Measurements from ENCODE around the gene AOPEP.
A peak's percentile ranks its signal among the peaks of the same experiment; 100 is the strongest.

Gene AOPEP

DNA sequence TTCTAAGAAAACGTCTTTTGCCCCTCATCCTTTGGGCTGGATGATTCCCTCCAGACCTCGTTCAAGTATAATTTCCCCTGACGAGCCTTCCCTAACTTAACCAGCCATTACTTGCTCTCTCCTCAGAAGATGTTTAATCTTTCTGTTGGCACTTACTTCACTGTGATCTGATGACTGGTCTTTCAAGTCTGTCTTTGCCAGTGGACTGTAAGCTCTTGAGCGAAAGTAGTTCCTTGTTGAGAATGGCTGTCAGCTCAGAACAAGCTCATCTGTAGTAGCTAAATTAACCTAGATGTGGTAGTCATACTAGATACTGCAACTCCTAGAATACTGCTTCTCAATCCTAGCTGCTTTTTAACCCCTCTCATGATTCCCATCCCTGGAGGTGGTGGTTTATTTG lies 125.0 kb downstream of the AOPEP start:
- no peak for DNase-seq

DNA sequence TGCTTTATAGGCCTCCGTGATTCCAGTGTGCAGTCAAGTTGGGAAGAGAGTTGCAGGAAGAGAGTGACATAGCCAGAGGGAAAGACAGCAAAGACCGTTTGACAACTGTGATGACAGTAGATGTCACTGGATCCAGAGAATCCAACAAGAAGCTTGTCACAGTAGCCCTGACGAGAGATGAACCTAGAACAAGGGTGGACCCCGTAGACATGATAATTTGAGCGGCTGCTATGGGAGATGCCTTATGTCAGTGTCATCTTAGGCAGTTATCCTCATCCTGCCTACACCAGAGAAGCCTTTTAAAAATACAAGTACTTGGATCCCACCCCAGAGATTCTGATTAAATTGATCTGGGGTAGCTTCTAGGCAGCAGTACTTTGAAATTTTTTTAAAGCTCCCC lies 125.4 kb downstream of the AOPEP start:
- DNase-seq, result no peak

DNA sequence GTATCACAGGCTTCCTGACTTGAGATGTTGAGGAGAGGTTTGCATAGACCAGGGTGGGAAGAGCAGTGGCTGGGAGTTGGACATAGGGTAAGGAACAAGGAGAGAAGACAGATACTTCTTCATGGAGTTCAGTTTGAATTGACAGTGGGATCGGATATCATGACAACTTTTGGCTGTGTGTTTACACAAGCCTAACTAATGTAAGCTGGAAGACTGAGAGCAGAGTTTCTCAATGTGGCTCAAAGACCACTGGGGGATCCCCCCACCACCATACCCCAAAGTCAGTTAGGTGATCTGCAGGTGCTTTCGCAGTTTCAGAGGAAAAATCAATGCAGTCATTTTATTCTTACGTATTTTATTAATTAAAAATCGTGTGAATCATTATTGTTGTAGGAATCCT lies 125.9 kb downstream of the AOPEP start:
- DNase-seq, result no peak

DNA sequence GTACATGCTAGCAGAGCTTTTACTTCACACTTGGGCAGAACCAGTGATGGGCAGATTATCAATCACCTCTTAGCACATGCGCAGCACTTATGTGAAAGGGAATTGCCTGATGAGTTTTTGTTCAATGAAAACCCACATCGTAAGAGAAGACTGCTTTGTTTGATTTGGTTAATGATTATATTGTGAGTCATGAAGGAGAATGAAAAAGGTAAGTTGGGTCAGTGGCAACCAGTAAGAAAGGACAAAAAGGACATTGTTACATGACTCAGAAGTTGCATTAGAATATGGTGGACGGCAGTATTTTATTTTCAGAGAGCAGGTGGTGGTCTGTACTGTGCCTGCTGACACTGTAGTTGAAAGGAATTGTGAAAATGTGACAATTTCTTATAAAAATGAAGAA lies 127.4 kb downstream of the AOPEP start:
- DNase-seq, result no peak

DNA sequence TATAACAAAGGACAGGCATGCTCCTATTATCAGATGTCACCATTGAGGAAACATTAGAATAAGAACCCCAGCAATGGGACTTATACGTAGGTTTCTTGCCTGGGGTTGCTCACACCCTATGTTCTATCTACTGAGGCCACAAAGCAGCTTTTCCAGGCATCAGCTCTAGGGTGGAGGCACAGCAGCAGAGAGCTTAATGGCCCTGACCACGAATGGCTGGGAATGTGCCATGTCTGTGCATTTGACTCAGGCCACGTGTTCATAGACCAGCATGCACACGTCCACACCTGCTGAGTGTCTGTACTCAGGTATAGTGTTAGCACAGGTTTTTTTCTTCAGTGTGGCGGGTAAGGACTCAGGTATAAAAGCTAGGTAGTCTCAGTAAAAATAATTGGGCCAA lies 129.4 kb downstream of the AOPEP start:
- DNase-seq, result no peak

DNA sequence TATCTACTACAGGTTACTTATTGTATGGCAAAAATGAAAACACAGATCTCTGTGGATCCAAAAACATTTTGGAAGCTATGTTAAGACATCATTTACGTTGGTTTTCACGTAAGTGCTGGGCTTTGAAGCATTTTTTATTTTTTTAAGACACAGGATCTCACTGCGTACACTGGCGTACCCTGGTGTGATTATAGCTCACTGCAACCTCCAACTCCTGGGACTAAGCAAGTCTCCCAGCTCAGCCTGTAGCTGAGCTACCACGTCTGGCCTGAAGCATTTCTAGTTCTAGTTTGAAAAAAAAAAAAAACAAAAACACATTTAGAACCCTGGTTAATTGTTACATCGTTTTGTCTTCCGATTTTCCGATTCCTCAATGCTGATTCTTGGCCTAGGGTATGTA lies 131.3 kb downstream of the AOPEP start:
- DNase-seq, result no peak

DNA sequence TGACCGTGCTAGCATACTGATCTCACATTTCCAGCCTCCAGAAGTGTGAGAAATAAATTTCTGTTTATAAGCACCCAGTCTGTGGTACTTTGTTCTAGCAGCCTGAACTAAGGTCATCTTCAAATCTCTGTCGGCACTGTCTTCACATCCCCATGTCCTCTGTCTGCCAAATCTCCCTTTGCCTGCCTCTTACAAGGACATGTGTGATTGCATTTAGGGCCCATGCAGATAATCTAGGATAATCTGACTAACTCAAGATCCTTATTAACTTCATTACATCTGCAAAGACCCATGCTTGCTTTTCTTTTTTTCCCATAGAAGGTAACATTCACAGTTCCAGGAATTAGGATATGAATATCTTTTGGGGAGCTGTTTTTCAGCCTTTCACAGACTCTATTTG lies 132.7 kb downstream of the AOPEP start:
- DNase-seq, result no peak

DNA sequence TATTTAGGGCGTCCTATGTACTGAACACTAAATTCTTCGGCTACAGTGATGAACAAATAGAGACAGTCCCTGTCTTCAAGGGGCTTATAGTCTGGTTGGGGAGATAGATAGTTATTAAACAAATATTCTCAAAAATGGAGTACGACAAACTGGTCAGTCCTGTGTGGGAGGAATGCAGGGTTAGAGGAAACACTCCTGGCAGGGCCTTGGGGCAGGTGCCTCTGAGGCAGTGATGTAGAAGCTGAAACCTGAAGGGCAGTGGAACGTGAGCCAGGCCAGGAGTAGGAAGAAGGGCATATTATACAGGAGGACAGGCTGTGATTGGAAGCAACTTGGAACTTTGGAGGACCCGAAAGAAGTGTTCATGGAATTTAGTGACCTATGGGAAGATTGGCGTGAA lies 133.4 kb downstream of the AOPEP start:
- no peak for DNase-seq

DNA sequence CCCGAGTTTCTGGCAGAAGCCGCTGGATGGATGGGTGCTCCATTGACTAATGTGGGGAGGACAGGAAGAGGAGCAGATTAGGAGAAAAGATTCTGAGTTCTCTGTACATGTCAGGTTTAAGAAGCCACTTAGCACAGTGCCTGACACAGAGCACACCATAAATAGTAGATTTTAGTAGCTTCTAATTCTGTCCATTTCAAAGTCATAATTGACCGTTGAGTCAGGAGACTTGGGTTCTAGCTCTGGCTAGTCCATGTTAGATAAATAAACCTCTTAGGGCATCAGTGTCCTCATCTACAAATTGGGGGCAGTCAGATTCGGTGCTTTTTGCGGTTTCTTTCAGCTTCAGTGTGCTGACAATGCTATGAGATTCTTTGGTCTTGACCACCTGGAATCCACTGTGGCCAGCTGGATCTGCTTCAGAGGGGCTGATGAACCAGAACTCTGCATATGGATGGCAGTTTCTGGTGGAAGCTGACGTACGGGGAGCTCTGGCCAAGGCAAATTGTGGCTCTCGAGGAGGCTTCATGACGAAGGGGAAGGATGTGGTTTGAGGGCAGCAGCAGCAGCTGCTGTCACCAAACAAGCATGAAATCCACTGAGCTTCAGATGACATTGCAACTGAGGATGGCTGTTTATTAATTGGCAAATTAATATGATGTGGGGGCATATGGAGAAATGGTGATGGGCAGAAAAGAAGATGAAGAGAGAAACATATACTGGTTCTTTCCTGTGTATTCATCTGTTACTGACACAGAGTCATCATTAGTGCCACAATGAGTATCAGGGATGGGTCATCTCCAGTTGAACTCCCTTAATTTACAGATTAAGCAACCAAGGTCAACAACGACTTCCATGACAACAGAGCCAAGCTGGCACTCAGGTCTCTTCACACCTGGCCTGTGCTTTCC lies 134.4 kb downstream of the AOPEP start:
- DNase-seq, result peak; percentile 63

DNA sequence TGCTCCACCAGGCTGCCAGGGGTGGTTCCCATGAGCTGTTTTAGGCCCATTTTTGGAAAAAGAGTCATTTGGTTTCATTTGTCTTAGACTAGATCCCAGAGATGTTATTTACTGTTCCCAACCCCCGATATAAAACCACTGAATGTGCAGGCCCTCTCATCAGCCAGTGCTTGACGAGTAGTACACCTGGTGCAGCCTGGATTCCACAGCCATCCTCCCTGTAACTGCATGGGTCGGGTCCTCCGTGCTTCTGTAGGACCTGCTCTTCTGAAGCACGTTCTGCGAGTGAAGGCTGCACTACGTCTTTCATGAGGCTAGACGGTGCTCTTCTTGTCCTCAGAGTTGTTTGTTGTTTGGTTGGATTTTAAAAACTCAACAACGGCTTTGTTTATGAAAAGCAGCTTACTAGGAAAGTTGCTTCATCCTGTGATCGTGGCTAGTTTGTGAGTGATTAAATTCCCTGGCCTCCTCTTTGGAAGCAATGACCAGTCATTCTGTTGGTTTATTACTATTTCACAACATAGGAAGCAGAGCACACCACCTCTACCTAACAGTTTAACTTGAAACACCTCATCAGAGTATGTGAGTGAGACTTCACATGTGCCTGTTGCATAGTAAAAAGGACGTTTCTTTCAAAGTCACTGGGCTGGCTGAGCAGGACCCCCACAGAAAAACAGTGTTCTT lies 135.2 kb downstream of the AOPEP start:
- peak; percentile 63 for DNase-seq

DNA sequence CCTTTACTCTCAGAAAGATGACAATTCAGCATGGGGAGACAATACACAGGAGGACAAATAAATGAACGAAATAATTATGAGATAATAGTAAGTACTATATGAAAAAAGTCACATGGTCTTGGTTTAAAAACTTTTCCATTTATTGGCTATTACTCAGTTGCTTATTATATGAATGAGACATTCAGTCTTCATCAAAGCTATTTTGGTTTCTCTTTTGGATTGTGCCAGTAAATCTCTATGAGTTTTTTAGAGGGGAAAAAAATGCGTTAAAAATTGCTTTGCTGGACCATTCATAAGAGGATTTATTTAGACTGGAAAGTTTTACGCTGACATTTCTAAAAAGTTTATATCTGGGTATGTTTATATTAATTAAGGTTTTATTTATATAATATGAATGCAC lies 137.7 kb downstream of the AOPEP start:
- DNase-seq, result no peak

DNA sequence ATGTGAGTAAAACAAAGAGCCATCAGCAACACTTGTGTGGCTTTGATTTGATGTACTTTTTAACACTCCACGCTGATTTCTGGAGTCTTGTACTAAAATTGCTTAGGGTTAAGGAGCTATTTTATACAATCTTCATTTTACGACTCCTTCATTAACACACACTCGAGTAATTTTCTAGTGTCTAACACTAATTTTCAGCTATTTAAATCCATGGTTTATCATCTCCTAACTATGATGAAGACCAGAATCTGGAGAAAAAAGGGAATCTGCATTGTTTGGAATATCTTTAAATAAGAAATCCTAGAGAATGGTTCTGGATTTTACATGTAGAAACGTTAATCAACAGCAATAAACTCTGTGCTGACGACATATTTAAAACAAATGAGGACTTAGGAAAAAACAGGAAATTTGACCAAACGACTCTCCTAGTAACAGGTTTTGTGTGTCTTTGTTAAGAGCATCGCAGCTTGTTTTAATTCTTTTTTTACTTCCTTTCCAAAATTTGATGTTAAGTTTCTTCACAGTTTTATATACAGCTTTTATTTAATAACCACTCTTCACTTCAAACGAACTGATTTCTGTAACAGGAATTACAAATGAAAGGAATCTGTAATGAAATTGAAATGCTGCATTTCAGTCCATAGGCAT lies 138.5 kb downstream of the AOPEP start:
- no peak for DNase-seq

DNA sequence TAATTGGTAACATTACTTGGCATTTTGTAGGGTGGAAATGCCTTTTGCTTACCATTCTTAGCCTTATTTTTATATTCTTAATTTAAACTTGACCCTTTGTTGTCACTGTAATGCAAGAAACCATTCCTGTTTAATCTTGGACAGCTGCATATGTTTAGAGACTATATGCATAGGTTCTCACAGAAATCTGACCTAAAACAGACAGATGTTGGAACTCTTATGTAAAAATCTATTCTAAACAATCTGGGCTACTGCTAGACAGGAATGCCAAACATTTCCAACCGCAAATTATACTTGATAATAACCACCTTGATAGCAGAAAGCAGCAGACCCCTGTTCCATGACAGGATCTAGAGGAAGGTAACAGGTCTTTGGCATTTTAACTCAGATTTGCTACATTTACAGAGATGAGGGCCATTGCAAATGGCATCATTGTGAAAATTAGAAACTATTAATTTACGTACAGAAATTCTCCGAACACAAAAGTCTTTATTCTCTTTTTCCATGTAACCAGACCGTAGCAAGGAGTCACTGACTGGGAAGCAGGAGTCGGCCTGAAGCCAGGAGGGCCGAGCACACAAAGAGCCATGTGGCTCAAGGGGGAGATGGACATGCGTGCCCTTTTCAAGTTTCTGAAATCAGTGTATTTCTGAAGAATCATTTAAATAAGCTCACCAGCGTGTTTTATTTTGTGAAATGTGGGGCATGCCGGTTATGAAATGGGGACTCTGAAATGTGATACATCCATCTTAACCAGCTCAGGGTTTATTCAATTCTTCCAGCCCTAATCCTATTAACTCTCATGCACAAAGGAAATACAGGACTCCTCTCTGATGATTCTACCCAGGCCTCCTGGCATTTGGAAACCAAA lies 139.3 kb downstream of the AOPEP start:
- DNase-seq, result no peak

DNA sequence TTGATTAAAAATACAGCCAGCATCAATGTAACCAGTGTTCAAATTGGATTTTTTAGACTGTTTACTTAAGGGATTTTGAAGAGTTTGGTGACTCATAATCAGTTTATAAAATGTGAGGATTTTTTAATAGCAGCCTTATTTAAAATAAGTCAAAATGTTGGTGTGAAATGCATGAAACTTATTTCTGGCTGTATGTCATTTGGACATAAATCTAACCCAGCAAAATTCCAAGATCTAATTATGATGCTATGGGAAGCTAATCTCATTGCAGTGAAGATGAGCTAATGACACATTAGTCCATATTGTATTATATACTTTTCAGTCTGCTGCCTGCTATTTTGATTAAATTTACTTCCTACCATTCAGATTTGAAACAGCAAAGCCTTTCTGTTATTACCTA lies 140.3 kb downstream of the AOPEP start:
- DNase-seq, result no peak

DNA sequence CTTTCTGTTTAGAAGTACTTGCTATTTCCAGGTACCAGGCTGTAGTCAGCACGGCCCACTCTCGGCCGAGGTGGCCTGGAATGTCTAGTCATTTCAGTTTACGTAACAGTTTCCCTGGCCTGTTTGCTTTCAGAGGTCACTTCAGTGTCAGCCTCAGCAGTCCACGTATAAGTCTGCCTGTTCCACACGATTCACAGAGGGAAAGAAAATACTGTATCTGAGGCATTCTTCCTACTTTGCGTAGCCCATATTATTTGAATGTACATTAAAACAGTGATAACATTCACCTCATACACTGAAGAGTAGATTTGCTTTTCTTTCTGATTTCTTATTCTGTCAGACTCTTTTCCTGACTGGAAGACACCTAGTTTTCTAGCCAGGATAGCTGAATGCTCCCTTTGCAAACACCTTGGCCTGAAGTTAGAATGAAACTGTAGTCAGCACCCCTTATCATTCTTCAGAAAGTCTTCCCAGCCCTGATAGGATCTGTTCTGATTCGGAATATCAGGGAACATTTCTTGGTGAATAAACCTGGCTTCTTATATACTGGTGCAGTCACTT lies 140.9 kb downstream of the AOPEP start:
- peak; percentile 21 for DNase-seq

DNA sequence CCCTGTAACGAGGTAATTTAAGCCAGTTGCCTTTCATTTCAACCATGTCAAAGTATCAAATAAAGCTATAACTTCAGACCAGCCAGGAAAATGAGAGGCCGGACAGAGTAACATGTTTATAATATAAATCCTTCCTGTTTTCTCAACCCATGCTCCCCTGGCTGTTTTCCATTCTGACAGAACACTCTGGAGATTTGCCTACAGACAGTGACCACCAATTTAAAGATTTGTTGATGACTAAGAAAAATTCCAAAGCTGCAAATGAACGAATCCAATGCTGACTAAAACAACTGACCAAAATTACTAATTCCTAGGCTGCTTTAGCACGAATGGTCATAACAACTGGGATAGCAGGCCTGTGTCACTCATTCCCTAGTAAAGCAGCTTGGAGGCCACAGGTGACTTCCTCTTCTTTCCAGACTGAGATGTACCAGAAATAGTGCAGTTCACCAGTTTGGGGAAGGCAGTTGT lies 141.4 kb downstream of the AOPEP start:
- no peak for DNase-seq

DNA sequence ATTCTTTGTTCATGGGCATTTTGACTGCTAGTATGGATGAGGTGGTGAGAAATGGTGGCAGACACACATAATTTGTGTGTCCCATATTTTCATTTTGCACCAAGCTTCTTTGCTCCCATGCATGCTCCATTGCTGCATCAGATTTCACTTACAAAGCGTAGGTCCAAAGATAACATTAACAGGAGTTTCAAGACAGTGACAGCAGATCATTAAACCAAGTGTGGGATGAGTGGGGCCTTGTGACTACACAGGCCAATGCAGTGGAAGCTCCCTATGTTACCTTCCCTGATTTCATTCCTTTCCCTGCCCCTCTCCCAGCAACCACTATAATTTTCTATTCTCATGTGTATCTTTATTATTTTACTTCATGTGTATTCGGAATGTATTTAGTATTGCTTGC lies 142.0 kb downstream of the AOPEP start:
- no peak for DNase-seq

DNA sequence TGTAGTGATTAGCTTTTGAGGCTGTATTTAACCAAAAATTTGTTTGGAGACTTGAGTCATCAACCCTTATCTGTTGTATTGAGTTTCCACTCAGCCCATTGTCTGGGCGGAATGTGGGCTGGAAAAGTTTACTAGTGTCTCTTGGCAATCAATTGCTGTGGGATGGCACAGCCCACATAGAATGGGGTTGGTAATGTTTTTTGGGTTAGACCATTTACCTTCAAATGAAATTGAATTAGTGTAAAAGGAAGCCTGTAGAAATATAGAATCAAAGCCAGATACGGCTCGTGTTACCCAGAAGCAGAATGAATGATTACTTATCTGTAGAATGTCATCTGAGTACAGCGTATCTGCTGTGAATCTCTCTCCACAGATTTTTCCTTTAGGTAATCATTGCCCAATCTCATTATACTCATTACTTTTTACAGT lies 142.9 kb downstream of the AOPEP start:
- DNase-seq, result no peak

DNA sequence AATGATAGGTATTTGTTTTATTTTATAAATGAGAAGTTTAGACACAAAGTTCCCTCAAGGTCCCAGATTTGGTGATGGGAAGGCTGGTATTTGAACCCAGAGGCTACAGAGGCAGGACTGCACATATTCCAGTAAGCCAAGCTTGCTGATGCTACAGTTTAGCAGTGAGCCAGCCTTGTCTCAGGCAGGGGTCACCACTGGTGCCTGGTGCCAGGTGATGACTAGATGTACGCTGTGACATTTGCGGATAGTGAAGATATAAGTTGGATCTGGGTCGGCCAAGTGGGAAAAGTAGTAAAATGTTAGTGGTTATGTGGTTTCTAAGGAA lies 143.9 kb downstream of the AOPEP start:
- no peak for DNase-seq

DNA sequence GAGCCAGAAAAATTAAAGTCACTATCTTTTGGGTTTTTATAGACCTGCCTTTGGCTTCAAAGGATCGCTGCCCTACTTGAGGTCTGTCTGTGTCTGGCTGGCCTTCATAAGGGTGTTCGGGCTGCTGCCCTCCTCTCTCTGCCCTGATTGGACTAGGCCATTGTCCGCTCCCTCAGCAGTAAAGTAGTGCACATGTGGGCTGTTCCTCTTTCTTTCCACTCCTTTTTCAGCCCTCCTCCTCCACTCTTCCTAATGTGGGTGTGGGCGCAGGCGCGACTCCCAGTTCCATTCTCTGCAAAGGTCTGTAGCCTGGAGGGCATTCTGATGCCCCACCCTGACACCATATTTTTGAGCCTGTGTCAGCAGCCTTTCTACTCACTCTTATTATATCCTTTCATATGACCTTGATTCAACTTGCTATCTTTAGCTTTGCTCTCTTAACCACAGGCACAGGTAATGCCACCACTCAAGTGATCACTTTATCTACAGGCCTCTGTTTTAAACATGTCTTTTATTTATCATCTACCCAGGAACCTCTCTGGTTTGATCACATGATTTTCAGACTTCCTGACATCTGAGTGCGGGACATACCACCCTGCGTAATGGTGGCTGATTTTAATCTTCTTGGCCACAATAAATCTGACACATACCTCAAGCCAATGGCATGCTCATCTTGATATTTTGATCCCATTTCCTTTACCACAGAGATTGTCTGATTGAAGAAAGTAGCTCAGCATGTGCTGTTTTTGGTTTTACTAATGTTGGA lies 144.5 kb downstream of the AOPEP start:
- DNase-seq, result no peak

DNA sequence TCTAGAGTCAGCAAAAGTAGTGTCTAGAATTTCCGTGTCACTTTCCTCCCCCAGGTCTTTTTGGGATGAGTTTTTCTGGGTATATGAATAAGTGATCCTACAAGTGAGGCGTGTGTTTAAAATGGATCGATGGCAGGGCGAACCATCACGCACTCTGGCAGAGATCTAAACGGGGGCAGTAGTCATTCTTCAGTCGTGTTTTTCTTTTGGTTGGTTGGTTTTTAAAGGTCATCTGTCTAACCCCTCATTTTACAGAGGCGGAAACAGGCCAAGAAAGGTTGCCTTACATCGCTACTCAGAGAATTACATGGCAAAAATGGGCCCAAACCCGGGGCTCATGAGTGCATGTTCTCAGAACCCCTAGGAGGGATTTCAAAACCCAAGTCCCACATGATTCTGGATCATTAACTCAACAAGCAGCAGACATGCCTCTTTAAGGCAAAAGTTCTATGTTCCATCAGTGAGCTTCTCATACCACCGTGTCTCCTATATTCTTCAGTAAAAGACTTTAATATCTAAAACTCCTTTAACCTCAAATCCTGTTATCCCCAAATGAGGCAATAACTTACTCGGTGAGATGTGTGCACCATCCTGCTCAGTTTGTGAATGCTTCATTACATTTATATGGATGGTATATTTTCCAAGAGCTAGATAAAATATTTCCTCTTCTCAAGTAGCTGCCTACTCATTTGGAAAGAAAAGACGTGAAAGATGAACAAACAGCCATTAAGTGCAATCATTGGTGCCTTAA lies 145.8 kb downstream of the AOPEP start:
- DNase-seq, result no peak

Data from NCI-H510A (cell line).